HEK293 (cell line): ENCODE data around the gene EREG.

Experiments used
- CTCF ChIA-PET: fragments of 350-600 bp; formaldehyde crosslinking; extraction: SDS; loops from one replicate; lab custom pipeline; 2021; ENCODE audit warnings: antibody characterized with exemption; lab: Yijun Ruan, JAX
- POLR2A ChIA-PET: fragments of 300-600 bp; formaldehyde crosslinking; extraction: SDS; loops from one replicate; lab custom pipeline; 2020; ENCODE audit warnings: antibody characterized with exemption, inconsistent platforms; lab: Yijun Ruan, JAX
- H3K27ac ChIP-seq: fragments of 200-500 bp; sonication (Bioruptor generic); 2 replicates; pipeline ENCODE4 v1.5.1; 2014; ENCODE audit warnings: low read depth, low read length, control low read depth, inconsistent platforms; ENCODE audit errors: extremely low read depth
- H3K36me3 ChIP-seq, 2 experiments: fragments of 200-500 bp in 1 of 2; sonication (Bioruptor generic) in 1 of 2; 1 replicate in 1 of 2; 2 replicates in 1 of 2; pipeline ENCODE4 v1.5.1; 2014 to 2017; ENCODE audit warnings: inconsistent platforms in 2 of 2, low read length in 2 of 2; ENCODE audit not compliant: control insufficient read depth in 2 of 2, insufficient read depth in 1 of 2
- H3K4me1 ChIP-seq: fragments of 200-500 bp; sonication (Bioruptor generic); 2 replicates; pipeline ENCODE4 v1.5.1; 2014; ENCODE audit warnings: mild to moderate bottlenecking, low read length, inconsistent platforms; ENCODE audit not compliant: control insufficient read depth, insufficient read depth
- H3K4me3 ChIP-seq: 2 replicates; pipeline ENCODE4 v1.5.1; 2011; ENCODE audit warnings: low read depth, mild to moderate bottlenecking, control low read depth, low read length, moderate library complexity
- H3K9me3 ChIP-seq: fragments of 200-500 bp; sonication (Bioruptor generic); 2 replicates; pipeline ENCODE4 v1.5.1; 2014; ENCODE audit warnings: low read depth, low read length, inconsistent platforms; ENCODE audit not compliant: control insufficient read depth, insufficient read depth
- GLIS1 ChIP-seq: fragments of 450-650 bp; formaldehyde crosslinking; IDR thresholded peaks from 2 replicates; pipeline ENCODE4 v1.5.1; 2016; ENCODE audit warnings: missing biosample characterization, missing genetic modification characterization
- KLF7 ChIP-seq: fragments of 450-650 bp; formaldehyde crosslinking; IDR thresholded peaks from 2 replicates; pipeline ENCODE4 v1.5.1; 2016; ENCODE audit warnings: missing biosample characterization, missing genetic modification characterization, borderline replicate concordance
- MEIS1 ChIP-seq: sonication (generic); formaldehyde crosslinking; IDR thresholded peaks from 2 replicates; pipeline ENCODE4 v1.8.1; 2022; ENCODE audit warnings: missing genetic modification reagents, mild to moderate bottlenecking, borderline replicate concordance
- SALL2 ChIP-seq: fragments of 450-650 bp; formaldehyde crosslinking; IDR thresholded peaks from 2 replicates; pipeline ENCODE4 v1.5.0; 2017; ENCODE audit warnings: missing biosample characterization, mild to moderate bottlenecking, missing genetic modification characterization, borderline replicate concordance
- ZBTB26 ChIP-seq: fragments of 450-650 bp; formaldehyde crosslinking; optimal IDR thresholded peaks from 2 replicates; pipeline ENCODE3; 2016; ENCODE audit warnings: missing biosample characterization, mild to moderate bottlenecking, missing genetic modification characterization
- ZFP3 ChIP-seq: fragments of 450-650 bp; formaldehyde crosslinking; IDR thresholded peaks from 2 replicates; pipeline ENCODE4 v1.5.1; 2016; ENCODE audit warnings: low read depth, missing biosample characterization, missing genetic modification characterization
- ZNF140 ChIP-seq: fragments of 450-650 bp; formaldehyde crosslinking; IDR thresholded peaks from 2 replicates; pipeline ENCODE4 v1.5.1; 2016; ENCODE audit warnings: missing biosample characterization, missing genetic modification characterization
- ZNF146 ChIP-seq: fragments of 450-650 bp; formaldehyde crosslinking; IDR thresholded peaks from 2 replicates; pipeline ENCODE4 v1.5.1; 2016; ENCODE audit warnings: missing biosample characterization, missing genetic modification characterization
- ZNF19 ChIP-seq: fragments of 450-650 bp; formaldehyde crosslinking; IDR thresholded peaks from 2 replicates; pipeline ENCODE4; 2016; ENCODE audit warnings: missing biosample characterization, missing genetic modification characterization, low read depth
- ZNF2 ChIP-seq: fragments of 450-650 bp; formaldehyde crosslinking; IDR thresholded peaks from 2 replicates; pipeline ENCODE4 v1.5.1; 2016; ENCODE audit warnings: missing biosample characterization, missing genetic modification characterization
- ZNF202 ChIP-seq: fragments of 450-650 bp; formaldehyde crosslinking; IDR thresholded peaks from 2 replicates; pipeline ENCODE4 v1.5.1; 2016; ENCODE audit warnings: missing biosample characterization, missing genetic modification characterization, borderline replicate concordance
- ZNF211 ChIP-seq: fragments of 450-650 bp; formaldehyde crosslinking; IDR thresholded peaks from 2 replicates; pipeline ENCODE4 v1.5.1; 2016; ENCODE audit warnings: low read depth, missing biosample characterization, missing genetic modification characterization
- ZNF274 ChIP-seq, 2 experiments: fragments of 200-500 bp in 1 of 2; fragments of 450-650 bp in 1 of 2; sonication (Bioruptor generic) in 1 of 2; formaldehyde crosslinking in 1 of 2; IDR thresholded peaks; 2 replicates each; pipeline versions ENCODE4 v1.5.1 to v1.6.1; 2014 to 2016; ENCODE audit warnings: borderline replicate concordance in 1 of 2, inconsistent platforms in 1 of 2, low read length in 1 of 2, missing biosample characterization in 1 of 2, missing genetic modification characterization in 1 of 2
- ZNF350 ChIP-seq: fragments of 450-650 bp; formaldehyde crosslinking; IDR thresholded peaks from 2 replicates; pipeline ENCODE4 v1.5.0; 2017; ENCODE audit warnings: missing biosample characterization, mild to moderate bottlenecking, missing genetic modification characterization
- ZNF37A ChIP-seq: fragments of 450-650 bp; IDR thresholded peaks from 2 replicates; pipeline ENCODE4 v1.5.1; 2018; ENCODE audit warnings: missing biosample characterization, missing genetic modification characterization
- ZNF488 ChIP-seq: fragments of 450-650 bp; formaldehyde crosslinking; IDR thresholded peaks from 2 replicates; pipeline ENCODE4 v1.5.1; 2016; ENCODE audit warnings: missing biosample characterization, missing genetic modification characterization
- ZNF513 ChIP-seq: fragments of 450-650 bp; IDR thresholded peaks from 2 replicates; pipeline ENCODE4 v1.5.1; 2018; ENCODE audit warnings: missing biosample characterization, missing genetic modification characterization
- ZNF530 ChIP-seq: fragments of 450-650 bp; formaldehyde crosslinking; IDR thresholded peaks from 2 replicates; pipeline ENCODE4 v1.5.1; 2016; ENCODE audit warnings: low read depth, missing biosample characterization, missing genetic modification characterization
- ZNF560 ChIP-seq: fragments of 450-650 bp; formaldehyde crosslinking; IDR thresholded peaks from 2 replicates; pipeline ENCODE4 v1.5.1; 2017; ENCODE audit warnings: missing biosample characterization, missing genetic modification characterization, borderline replicate concordance
- ZNF561 ChIP-seq: fragments of 450-650 bp; IDR thresholded peaks from 2 replicates; pipeline ENCODE4 v1.5.1; 2018; ENCODE audit warnings: missing biosample characterization, missing genetic modification characterization, borderline replicate concordance
- ZNF585B ChIP-seq: fragments of 450-650 bp; formaldehyde crosslinking; IDR thresholded peaks from 2 replicates; pipeline ENCODE4 v1.5.1; 2016; ENCODE audit warnings: missing biosample characterization, missing genetic modification characterization
- ZNF600 ChIP-seq: fragments of 450-650 bp; formaldehyde crosslinking; IDR thresholded peaks from 2 replicates; pipeline ENCODE4 v1.5.1; 2016; ENCODE audit warnings: missing biosample characterization, missing genetic modification characterization
- ZNF623 ChIP-seq: fragments of 450-650 bp; formaldehyde crosslinking; IDR thresholded peaks from 2 replicates; pipeline ENCODE4 v1.5.1; 2016; ENCODE audit warnings: missing biosample characterization, missing genetic modification characterization
- ZNF664 ChIP-seq: fragments of 450-650 bp; formaldehyde crosslinking; IDR thresholded peaks from 2 replicates; pipeline ENCODE4 v1.5.1; 2016; ENCODE audit warnings: missing biosample characterization, missing genetic modification characterization
- ZNF670 ChIP-seq: fragments of 450-650 bp; formaldehyde crosslinking; IDR thresholded peaks from 2 replicates; pipeline ENCODE4 v1.5.1; 2016; ENCODE audit warnings: missing biosample characterization, missing genetic modification characterization, low read depth
- ZNF747 ChIP-seq: fragments of 450-650 bp; formaldehyde crosslinking; IDR thresholded peaks from 2 replicates; pipeline ENCODE4 v1.5.1; 2016; ENCODE audit warnings: missing biosample characterization, missing genetic modification characterization
- TF ChIP-seq, protein P1 (sequence below): fragments of 450-650 bp; formaldehyde crosslinking; IDR thresholded peaks from 2 replicates; pipeline ENCODE4 v1.5.1; 2016; ENCODE audit warnings: missing biosample characterization, missing genetic modification characterization, borderline replicate concordance

The EREG gene

GRCh38 chr4:74327762-74328161, 37.2 kb upstream of the EREG start:
- Histone ChIP-seq H3K27ac (no peak overlapping the region), H3K36me3 (no peaks in the 10 kb centered on the region), H3K4me3 (no peak overlapping the region), H3K9me3 (no peaks in the 10 kb centered on the region), H3K4me1 (no peaks in the 10 kb centered on the region)
- ChIA-PET CTCF (interaction anchor here (0.7 to 1.1 kb wide), 2 partner anchors 95 to 113 kb away, joined by 3 read pairs; no protein-coding TSS in a partner anchor), POLR2A (no interaction called here)
- TF ChIP-seq ZNF664 (tag by site-specific recombination) (no peak), ZNF202 (tag by site-specific recombination) (no peak), ZBTB26 (no peak), ZNF2 (tag by site-specific recombination) (no peak), ZNF513 (tag by site-specific recombination) (no peak), ZNF747 (no peak), GLIS1 (no peak), ZNF274 (IDR thresholded peaks at IDR 0.05; ENCODE audit: low read length) (no peak), ZNF274 (tag by site-specific recombination; IDR thresholded peaks at IDR 0.05; ENCODE audit: borderline replicate concordance) (no peak), ZNF350 (no peak), ZNF140 (tag by site-specific recombination) (no peak), ZNF670 (tag by site-specific recombination) (no peak), ZNF19 (tag by site-specific recombination) (no peak), ZNF211 (tag by site-specific recombination) (no peak), ZNF37A (no peak), ZNF623 (no peak), ZNF600 (tag by site-specific recombination) (no peak), ZNF585B (tag by site-specific recombination) (no peak)

- CTCF ChIA-PET: interaction anchor here (0.7 to 0.8 kb wide), 2 partner anchors 8 to 209 kb away, joined by 3 read pairs; no protein-coding TSS in a partner anchor
- H3K4me3 ChIP-seq: no peak overlapping the region
- H3K36me3 ChIP-seq: no peaks in the 10 kb centered on the region
- no peaks in the 10 kb centered on the region for H3K4me1 ChIP-seq
- POLR2A ChIA-PET: no interaction called here
- H3K9me3 ChIP-seq: no peaks in the 10 kb centered on the region
- H3K27ac ChIP-seq: no peak overlapping the region
- TF ChIP-seq ZNF530 (tag by site-specific recombination) (no peak), SALL2 (tag by site-specific recombination) (no peak), ZNF560 (tag by site-specific recombination) (no peak), MEIS1 (CRISPR knock-in tag) (no peak), ZNF488 (tag by site-specific recombination) (no peak), ZNF600 (tag by site-specific recombination) (no peak), ZNF561 (tag by site-specific recombination) (no peak), ZFP3 (tag by site-specific recombination) (no peak), ZNF146 (tag by site-specific recombination) (no peak), KLF7 (tag by site-specific recombination) (no peak)
- TF ChIP-seq, protein P1, sequence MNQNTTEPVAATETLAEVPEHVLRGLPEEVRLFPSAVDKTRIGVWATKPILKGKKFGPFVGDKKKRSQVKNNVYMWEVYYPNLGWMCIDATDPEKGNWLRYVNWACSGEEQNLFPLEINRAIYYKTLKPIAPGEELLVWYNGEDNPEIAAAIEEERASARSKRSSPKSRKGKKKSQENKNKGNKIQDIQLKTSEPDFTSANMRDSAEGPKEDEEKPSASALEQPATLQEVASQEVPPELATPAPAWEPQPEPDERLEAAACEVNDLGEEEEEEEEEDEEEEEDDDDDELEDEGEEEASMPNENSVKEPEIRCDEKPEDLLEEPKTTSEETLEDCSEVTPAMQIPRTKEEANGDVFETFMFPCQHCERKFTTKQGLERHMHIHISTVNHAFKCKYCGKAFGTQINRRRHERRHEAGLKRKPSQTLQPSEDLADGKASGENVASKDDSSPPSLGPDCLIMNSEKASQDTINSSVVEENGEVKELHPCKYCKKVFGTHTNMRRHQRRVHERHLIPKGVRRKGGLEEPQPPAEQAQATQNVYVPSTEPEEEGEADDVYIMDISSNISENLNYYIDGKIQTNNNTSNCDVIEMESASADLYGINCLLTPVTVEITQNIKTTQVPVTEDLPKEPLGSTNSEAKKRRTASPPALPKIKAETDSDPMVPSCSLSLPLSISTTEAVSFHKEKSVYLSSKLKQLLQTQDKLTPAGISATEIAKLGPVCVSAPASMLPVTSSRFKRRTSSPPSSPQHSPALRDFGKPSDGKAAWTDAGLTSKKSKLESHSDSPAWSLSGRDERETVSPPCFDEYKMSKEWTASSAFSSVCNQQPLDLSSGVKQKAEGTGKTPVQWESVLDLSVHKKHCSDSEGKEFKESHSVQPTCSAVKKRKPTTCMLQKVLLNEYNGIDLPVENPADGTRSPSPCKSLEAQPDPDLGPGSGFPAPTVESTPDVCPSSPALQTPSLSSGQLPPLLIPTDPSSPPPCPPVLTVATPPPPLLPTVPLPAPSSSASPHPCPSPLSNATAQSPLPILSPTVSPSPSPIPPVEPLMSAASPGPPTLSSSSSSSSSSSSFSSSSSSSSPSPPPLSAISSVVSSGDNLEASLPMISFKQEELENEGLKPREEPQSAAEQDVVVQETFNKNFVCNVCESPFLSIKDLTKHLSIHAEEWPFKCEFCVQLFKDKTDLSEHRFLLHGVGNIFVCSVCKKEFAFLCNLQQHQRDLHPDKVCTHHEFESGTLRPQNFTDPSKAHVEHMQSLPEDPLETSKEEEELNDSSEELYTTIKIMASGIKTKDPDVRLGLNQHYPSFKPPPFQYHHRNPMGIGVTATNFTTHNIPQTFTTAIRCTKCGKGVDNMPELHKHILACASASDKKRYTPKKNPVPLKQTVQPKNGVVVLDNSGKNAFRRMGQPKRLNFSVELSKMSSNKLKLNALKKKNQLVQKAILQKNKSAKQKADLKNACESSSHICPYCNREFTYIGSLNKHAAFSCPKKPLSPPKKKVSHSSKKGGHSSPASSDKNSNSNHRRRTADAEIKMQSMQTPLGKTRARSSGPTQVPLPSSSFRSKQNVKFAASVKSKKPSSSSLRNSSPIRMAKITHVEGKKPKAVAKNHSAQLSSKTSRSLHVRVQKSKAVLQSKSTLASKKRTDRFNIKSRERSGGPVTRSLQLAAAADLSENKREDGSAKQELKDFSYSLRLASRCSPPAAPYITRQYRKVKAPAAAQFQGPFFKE: no peak
Measured at GRCh38 chr4:74328501-74328900, 36.4 kb upstream of the EREG start.
